H1 (cell line): ENCODE measurements around the gene TK2. TPM values are rescaled to one million over a fixed set of nuclear protein-coding genes. Genes with fewer than 3 reads are reported as not detected.

Experiments used
- CTCF ChIA-PET: fragments of 300-600 bp; sonication (Branson Sonifier 250); formaldehyde crosslinking; loops from one replicate; lab custom pipeline; 2021; ENCODE audit not compliant: partially characterized antibody; lab: Charles Lee
- POLR2A ChIA-PET: fragments of 300-600 bp; sonication (Branson Sonifier 250); formaldehyde crosslinking; loops from one replicate; lab custom pipeline; 2021; ENCODE audit warnings: inconsistent platforms; ENCODE audit not compliant: partially characterized antibody; lab: Charles Lee
- DNase-seq, 2 experiments: peaks; one replicate each; pipeline versions ENCODE4 v3.0.0 to v3.0.0-alpha.2; 2010 to 2022; ENCODE audit warnings: low spot score in 2 of 2, low read depth in 1 of 2, mixed read lengths in 1 of 2
- FAIRE-seq: peaks from 2 replicates; lab custom pipeline; 2011; peaks lifted over from hg19 to GRCh38; lab: Jason Lieb, UNC
- H2AFZ ChIP-seq: 2 replicates; pipeline ENCODE4 v1.8.1; 2012; ENCODE audit warnings: low read length, inconsistent platforms
- H2AK5ac ChIP-seq: 2 replicates; pipeline ENCODE4 v1.6.1; 2013; ENCODE audit warnings: low read depth, low read length
- H2BK120ac ChIP-seq: replicated peaks from 2 replicates; pipeline ENCODE3; 2013; ENCODE audit warnings: low read depth, low read length, inconsistent platforms
- H2BK12ac ChIP-seq: 2 replicates; pipeline ENCODE4 v1.6.1; 2013; ENCODE audit warnings: low read depth, low read length
- H2BK15ac ChIP-seq: 2 replicates; pipeline ENCODE4 v1.6.1; 2013; ENCODE audit warnings: low read length
- H2BK20ac ChIP-seq: 2 replicates; pipeline ENCODE4 v1.6.1; 2013; ENCODE audit warnings: low read length
- H2BK5ac ChIP-seq: 2 replicates; pipeline ENCODE4 v1.6.1; 2013; ENCODE audit warnings: low read depth, low read length
- H3K14ac ChIP-seq: 2 replicates; pipeline ENCODE4 v1.6.1; 2013; ENCODE audit warnings: inconsistent platforms; ENCODE audit not compliant: insufficient read length
- H3K18ac ChIP-seq: 2 replicates; pipeline ENCODE4 v1.6.1; 2013; ENCODE audit warnings: low read length; ENCODE audit errors: extremely low read depth
- H3K23ac ChIP-seq: 2 replicates; pipeline ENCODE4 v1.6.1; 2013; ENCODE audit warnings: inconsistent platforms; ENCODE audit not compliant: insufficient read length
- H3K23me2 ChIP-seq: 2 replicates; pipeline ENCODE4 v1.6.1; 2013; ENCODE audit warnings: low read depth, low read length
- H3K27ac ChIP-seq: 2 replicates; pipeline ENCODE4 v1.6.1; 2011; ENCODE audit warnings: low read depth, low read length, inconsistent platforms
- H3K27me3 ChIP-seq, 4 experiments: replicated peaks in 1 of 4; 1 replicate in 1 of 4; 2 replicates in 3 of 4; pipeline versions ENCODE4 v1.6.1 to v1.8.1; 2011 to 2013; ENCODE audit warnings: low read length in 3 of 4, mild to moderate bottlenecking in 3 of 4, inconsistent platforms in 2 of 4, mixed read lengths in 2 of 4, moderate library complexity in 1 of 4; ENCODE audit not compliant: control insufficient read depth in 3 of 4, insufficient read depth in 3 of 4; ENCODE audit errors: extremely low read depth in 1 of 4
- H3K36me3 ChIP-seq, 4 experiments: 2 replicates each; pipeline versions ENCODE4 v1.6.1 to v1.8.1; 2011 to 2013; ENCODE audit warnings: mild to moderate bottlenecking in 4 of 4, low read length in 3 of 4, moderate library complexity in 2 of 4, control low read depth in 1 of 4, inconsistent platforms in 1 of 4; ENCODE audit not compliant: insufficient read depth in 4 of 4, control insufficient read depth in 2 of 4
- H3K4ac ChIP-seq: replicated peaks from 2 replicates; pipeline ENCODE3; 2013; ENCODE audit warnings: low read length, low read depth, mixed read lengths, inconsistent platforms; ENCODE audit not compliant: insufficient read length
- H3K4me1 ChIP-seq, 4 experiments: replicated peaks in 1 of 4; 1 replicate in 1 of 4; 2 replicates in 3 of 4; pipeline versions ENCODE4 v1.6.1 to v1.8.1; 2011 to 2013; ENCODE audit warnings: low read length in 3 of 4, inconsistent platforms in 2 of 4, mixed read lengths in 1 of 4; ENCODE audit not compliant: insufficient read depth in 4 of 4, control insufficient read depth in 3 of 4
- H3K4me2 ChIP-seq, 2 experiments: 2 replicates each; pipeline versions ENCODE4 v1.6.1 to v1.8.1; 2011 to 2013; ENCODE audit warnings: low read depth in 2 of 2, low read length in 2 of 2, control low read depth in 1 of 2, inconsistent platforms in 1 of 2, mild to moderate bottlenecking in 1 of 2; ENCODE audit not compliant: insufficient read depth in 1 of 2
- H3K4me3 ChIP-seq, 4 experiments: fragments of 200-600, 300-600 bp in 1 of 4; sonication (generic), shearing (Covaris generic), sonication (Bioruptor Twin) in 1 of 4; 2 replicates each; pipeline versions ENCODE4 v1.5.1 to v1.8.1; 2011 to 2016; ENCODE audit warnings: low read length in 4 of 4, low read depth in 3 of 4, control low read depth in 2 of 4, inconsistent platforms in 2 of 4, mild to moderate bottlenecking in 2 of 4, mixed read lengths in 1 of 4, moderate library complexity in 1 of 4; ENCODE audit not compliant: insufficient read depth in 2 of 4; ENCODE audit errors: extremely low read depth in 1 of 4
- H3K56ac ChIP-seq: replicated peaks from 2 replicates; pipeline ENCODE3; 2013; ENCODE audit warnings: low read depth, mild to moderate bottlenecking, mixed read lengths, low read length, inconsistent platforms; ENCODE audit not compliant: insufficient read length
- H3K79me1 ChIP-seq: 2 replicates; pipeline ENCODE4 v1.6.1; 2013; ENCODE audit warnings: low read depth, low read length, control low read depth
- H3K79me2 ChIP-seq, 2 experiments: 2 replicates each; pipeline versions ENCODE4 v1.6.1 to v1.8.1; 2012 to 2013; ENCODE audit warnings: low read length in 2 of 2, mild to moderate bottlenecking in 2 of 2, inconsistent platforms in 1 of 2; ENCODE audit not compliant: insufficient read depth in 2 of 2, control insufficient read depth in 1 of 2
- H3K9ac ChIP-seq, 4 experiments: replicated peaks in 1 of 4; 1 replicate in 1 of 4; 2 replicates in 3 of 4; pipeline versions ENCODE4 v1.6.1 to v1.8.1; 2011 to 2013; ENCODE audit warnings: low read depth in 3 of 4, low read length in 3 of 4, control low read depth in 2 of 4, mild to moderate bottlenecking in 2 of 4, moderate library complexity in 2 of 4, inconsistent platforms in 1 of 4; ENCODE audit errors: extremely low read depth in 1 of 4
- H3K9me3 ChIP-seq, 2 experiments: 2 replicates each; pipeline versions ENCODE4 v1.6.1 to v1.8.1; 2012 to 2013; ENCODE audit warnings: mild to moderate bottlenecking in 2 of 2, moderate library complexity in 2 of 2, control low read depth in 1 of 2, inconsistent platforms in 1 of 2, low read depth in 1 of 2, low read length in 1 of 2, mixed read lengths in 1 of 2; ENCODE audit not compliant: insufficient read depth in 2 of 2
- H4K20me1 ChIP-seq, 2 experiments: replicated peaks in 1 of 2; 2 replicates each; pipeline versions ENCODE3 to v1.8.1; 2011 to 2013; ENCODE audit warnings: inconsistent platforms in 2 of 2, low read length in 2 of 2, mild to moderate bottlenecking in 1 of 2; ENCODE audit not compliant: insufficient read depth in 2 of 2, control insufficient read depth in 1 of 2
- H4K5ac ChIP-seq: 2 replicates; pipeline ENCODE4 v1.6.1; 2013; ENCODE audit warnings: low read length, low read depth, mixed read lengths, inconsistent platforms; ENCODE audit not compliant: insufficient read length
- H4K8ac ChIP-seq: 2 replicates; pipeline ENCODE4 v1.8.0; 2013; ENCODE audit warnings: mild to moderate bottlenecking, moderate library complexity, low read length, inconsistent platforms; ENCODE audit not compliant: insufficient read depth; ENCODE audit errors: extremely low read depth
- H4K91ac ChIP-seq: replicated peaks from 2 replicates; pipeline ENCODE3; 2013; ENCODE audit warnings: low read length, mixed read lengths, inconsistent platforms; ENCODE audit not compliant: insufficient read length
- HDAC2 ChIP-seq, 2 experiments: fragments of 300-600 bp in 1 of 2; sonication (generic) in 1 of 2; IDR thresholded peaks; 2 replicates each; pipeline ENCODE4 v1.6.1; 2011 to 2012; ENCODE audit warnings: low read depth in 2 of 2, low read length in 2 of 2, mild to moderate bottlenecking in 2 of 2, moderate library complexity in 2 of 2, borderline replicate concordance in 1 of 2, inconsistent platforms in 1 of 2
- KDM1A ChIP-seq: fragments of 200-600, 300-600 bp; sonication (generic); IDR thresholded peaks from 2 replicates; pipeline ENCODE4 v1.7.1; 2016; ENCODE audit warnings: mild to moderate bottlenecking, low read length, borderline replicate concordance
- SAP30 ChIP-seq: fragments of 300-600 bp; sonication (generic); IDR thresholded peaks from 2 replicates; pipeline ENCODE4 v1.7.1; 2012; ENCODE audit warnings: low read length, moderate library complexity, mild to moderate bottlenecking, inconsistent platforms; ENCODE audit not compliant: insufficient read depth, insufficient replicate concordance
- SP2 ChIP-seq: IDR thresholded peaks from 2 replicates; pipeline ENCODE4 v1.6.1; 2012; ENCODE audit warnings: mild to moderate bottlenecking, low read length, inconsistent platforms
- TCF12 ChIP-seq: IDR thresholded peaks from 2 replicates; pipeline ENCODE4 v1.6.1; 2011; ENCODE audit warnings: low read depth, mild to moderate bottlenecking, low read length
- YY1 ChIP-seq: IDR thresholded peaks from 2 replicates; pipeline ENCODE4 v1.6.1; 2011; ENCODE audit warnings: low read depth, mild to moderate bottlenecking, low read length
- WGBS, 2 experiments: shearing (Covaris generic) in 1 of 2; methylation state at CpG; one replicate each; pipeline versions ENCODE4 v1.1.6 to v1.1.7; 2013 to 2015; ENCODE audit warnings: low lambda C conversion rate in 2 of 2, mixed read lengths in 2 of 2, inconsistent platforms in 1 of 2, low coverage in 1 of 2, missing lambda C conversion rate in 1 of 2; ENCODE audit not compliant: insufficient replicate concordance in 2 of 2, insufficient coverage in 1 of 2, insufficient read length in 1 of 2; ENCODE audit errors: extremely low coverage in 1 of 2, missing lambda C conversion rate in 1 of 2; 5-methylcytosine and 5-hydroxymethylcytosine counted together
- polyA plus RNA-seq, 7 experiments: library from polyadenylated mRNA; depleted of rRNA in 3 of 7; stranded (reverse) in 5 of 7; unstranded in 2 of 7; fragments of >200 nt in 5 of 7; fragments of 200-250 nt in 2 of 7; gene quantifications; 1 replicate in 5 of 7; 2 replicates in 1 of 7; 4 replicates in 1 of 7; pipeline versions ENCODE4 v1.2.1 to v1.2.3, GENCODE V29; 2011 to 2013; ENCODE audit warnings: missing spikeins in 2 of 7, mixed read lengths in 2 of 7
- total RNA-seq: library from RNA; stranded (reverse); fragmentation: NEBNext Ultra II Directional; extraction: Animal tissue kit (Norgen Biotek cat#: 25700); gene quantifications from 2 replicates; pipeline ENCODE4 v1.2.1, GENCODE V29; 2021

TK2 gene
- total and polyA plus RNA-seq, 2 of the 8 experiments (the other 6 are each of a cell fraction or from before 2014, with no cell fraction given): 2.7 to 3.6 TPM

DNA sequence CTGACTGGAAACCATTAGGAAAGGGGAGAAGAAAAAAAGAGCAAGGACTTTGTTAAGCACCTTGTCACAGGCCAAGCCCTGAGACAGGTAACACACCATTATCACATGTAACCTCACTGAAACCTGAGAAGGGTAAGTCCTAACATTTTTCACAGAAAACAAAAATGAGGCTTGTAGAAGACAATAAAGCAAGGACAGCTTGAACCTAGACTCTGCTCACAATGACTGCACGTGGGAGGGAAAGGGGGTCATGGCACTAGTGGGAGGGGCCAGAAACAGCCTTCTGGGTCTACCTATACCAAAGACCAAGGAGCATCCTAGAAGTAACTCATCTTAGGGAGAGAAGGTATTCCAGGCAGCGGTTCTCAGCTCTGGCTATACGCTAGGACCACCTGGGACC lies 7.5 kb downstream of the TK2 start:
- H3K4ac ChIP-seq: no peak overlapping the region
- DNase-seq (no peak), FAIRE-seq (peak; percentile 36)
- H3K9ac ChIP-seq: no peak overlapping the region; a peak in 3 of 7 replicates
- no peak overlapping the region for H3K27ac ChIP-seq
- H2AK5ac ChIP-seq: no peak overlapping the region
- whole genome bisulfite sequencing, 2 experiments: 88% methylated on average over 3 of the region's 3 CpGs; no CpG with 5 or more reads in 1 of the 2 experiments
- H2AFZ ChIP-seq: no peak overlapping the region
- TF ChIP-seq HDAC2 (IDR thresholded peaks at IDR 0.05; ENCODE audit: borderline replicate concordance in 1 of 2, low read depth in 2 of 2, low read length in 2 of 2) (no peak), YY1 (no peak), KDM1A (no peak), TCF12 (no peak), SP2 (no peak), SAP30 (no peak)
- no peak overlapping the region for H2BK20ac ChIP-seq
- POLR2A ChIA-PET: interaction anchor here (1.2 to 1.3 kb wide), 2 partner anchors 12 to 19 kb away, joined by 3 to 4 read pairs; no protein-coding TSS in a partner anchor
- H3K56ac ChIP-seq: no peak overlapping the region
- no peak overlapping the region for H4K5ac ChIP-seq
- H3K4me3 ChIP-seq: no peak overlapping the region
- no peak overlapping the region for H2BK120ac ChIP-seq
- H3K23ac ChIP-seq: no peak overlapping the region
- H4K20me1 ChIP-seq: no peaks in the 10 kb centered on the region
- H3K9me3 ChIP-seq: no peaks in the 10 kb centered on the region
- no peak overlapping the region for H3K4me2 ChIP-seq
- CTCF ChIA-PET: interaction anchor here (1.0 to 1.9 kb wide), 4 partner anchors 9 to 96 kb away, joined by 3 to 6 read pairs (median 3); partner anchors contain the start of gene CKLF
- H4K8ac ChIP-seq: no peak overlapping the region
- H3K79me1 ChIP-seq: no peaks in the 10 kb centered on the region
- no peak overlapping the region for H2BK12ac ChIP-seq
- H3K18ac ChIP-seq: no peak overlapping the region
- no peaks in the 10 kb centered on the region for H3K27me3 ChIP-seq
- H3K79me2 ChIP-seq: no peaks in the 10 kb centered on the region
- no peaks in the 10 kb centered on the region for H3K36me3 ChIP-seq
- no peak overlapping the region for H3K14ac ChIP-seq
- H2BK15ac ChIP-seq: no peak overlapping the region
- no peaks in the 10 kb centered on the region for H3K23me2 ChIP-seq
- no peak overlapping the region for H4K91ac ChIP-seq
- no peak overlapping the region for H2BK5ac ChIP-seq
- peaks cover 0 to 10% (median 4%) of the 10 kb centered on the region in 4 experiments; a peak in 4 of 7 replicates for H3K4me1 ChIP-seq
